Measurements from ENCODE around the gene ZBTB7A. TPM values are rescaled to one million over a fixed set of nuclear protein-coding genes. Genes with fewer than 3 reads are reported as not detected.

ZBTB7A gene
- 5.4 and 7.1 TPM in 2 replicates for total RNA-seq

GRCh38 chr19:4066682-4067395 lies at the start of gene ZBTB7A:
Gene ZBTB7A (minus strand): TSS chr19:4066899. CDS start chr19:4055232, 11,667 bp downstream.
- DNase-seq (ENCODE audit: low read depth in 2 of 2) = peak; percentile 71 to 77

- no peak for DNase-seq (ENCODE audit: low read depth in 2 of 2)
Observed at GRCh38 chr19:4115818-4116385, 49.2 kb upstream of the ZBTB7A start.

GRCh38 chr19:4115050-4115817 lies 48.5 kb upstream of the ZBTB7A start:
- no peak for DNase-seq (ENCODE audit: low read depth in 2 of 2)

GRCh38 chr19:4114181-4114580 lies 47.5 kb upstream of the ZBTB7A start:
- no peak for DNase-seq (ENCODE audit: low read depth in 2 of 2)

- no peak for DNase-seq (ENCODE audit: low read depth in 2 of 2)
Observed at GRCh38 chr19:4113398-4114088, 46.8 kb upstream of the ZBTB7A start.

- no peak for DNase-seq (ENCODE audit: low read depth in 2 of 2)
Observed at GRCh38 chr19:4112367-4112766, 45.7 kb upstream of the ZBTB7A start.

GRCh38 chr19:4109626-4109945 lies 42.9 kb upstream of the ZBTB7A start:
- DNase-seq (ENCODE audit: low read depth in 2 of 2) = no peak

- no peak for DNase-seq (ENCODE audit: low read depth in 2 of 2)
Observed at GRCh38 chr19:4108767-4109625, 42.3 kb upstream of the ZBTB7A start.

GRCh38 chr19:4103080-4103433 lies 36.4 kb upstream of the ZBTB7A start:
- DNase-seq (ENCODE audit: low read depth in 2 of 2) = no peak

- no peak for DNase-seq (ENCODE audit: low read depth in 2 of 2)
Observed at GRCh38 chr19:4102339-4103079, 35.8 kb upstream of the ZBTB7A start.

- no peak for DNase-seq (ENCODE audit: low read depth in 2 of 2)
Observed at GRCh38 chr19:4101496-4101770, 34.7 kb upstream of the ZBTB7A start.

GRCh38 chr19:4100647-4101495 lies 34.2 kb upstream of the ZBTB7A start:
- no peak for DNase-seq (ENCODE audit: low read depth in 2 of 2)

GRCh38 chr19:4099041-4099764 lies 32.5 kb upstream of the ZBTB7A start:
- no peak for DNase-seq (ENCODE audit: low read depth in 2 of 2)

- no peak for DNase-seq (ENCODE audit: low read depth in 2 of 2)
Observed at GRCh38 chr19:4098493-4098892, 31.8 kb upstream of the ZBTB7A start.

- no peak for DNase-seq (ENCODE audit: low read depth in 2 of 2)
Observed at GRCh38 chr19:4097501-4097900, 30.8 kb upstream of the ZBTB7A start.

- no peak for DNase-seq (ENCODE audit: low read depth in 2 of 2)
Observed at GRCh38 chr19:4096049-4096892, 29.6 kb upstream of the ZBTB7A start.

GRCh38 chr19:4095488-4095844 lies 28.8 kb upstream of the ZBTB7A start:
- DNase-seq (ENCODE audit: low read depth in 2 of 2) = no peak

GRCh38 chr19:4094761-4095487 lies 28.2 kb upstream of the ZBTB7A start:
- no peak for DNase-seq (ENCODE audit: low read depth in 2 of 2)
